GM12878 (cell line): ENCODE measurements around the gene MCF2L2. TPM values are rescaled to one million over a fixed set of nuclear protein-coding genes. Genes with fewer than 3 reads are reported as not detected.

Source experiments
- ATAC-seq: fragments of 200-7000 bp; cut with Tn5 transposase; 3 replicates; pipeline ENCODE4 v1.9.1; 2020; ENCODE audit warnings: mild to moderate bottlenecking, moderate library complexity
- BruUV-seq: library from RNA; stranded (reverse); fragments of 400-500 nt; replicated peaks from 2 replicates; lab custom pipeline; 2021; lab: Mats Ljungman, UMichigan
- CTCF ChIA-PET: fragments of 300-600 bp; sonication (Branson Sonifier 250); formaldehyde crosslinking; extraction: SDS; loops from one replicate; lab custom pipeline; 2021; ENCODE audit warnings: inconsistent platforms; lab: Yijun Ruan, JAX
- POLR2A ChIA-PET: fragments of 350-600 bp; formaldehyde crosslinking; extraction: SDS; loops from one replicate; lab custom pipeline; 2021; ENCODE audit warnings: inconsistent platforms; lab: Charles Lee
- RAD21 ChIA-PET: fragments of 300-600 bp; sonication (Branson Sonifier 250); formaldehyde crosslinking; loops from one replicate; lab custom pipeline; 2023; ENCODE audit warnings: antibody characterized with exemption; ENCODE audit not compliant: unreplicated experiment; lab: Charles Lee
- SMC1A ChIA-PET: fragments of 300-600 bp; sonication (Branson Sonifier 250); formaldehyde crosslinking; loops from one replicate; lab custom pipeline; 2023; ENCODE audit not compliant: unreplicated experiment, uncharacterized antibody; lab: Charles Lee
- DNase-seq: peaks from one replicate; pipeline ENCODE4 v3.0.0-alpha.2; 2011; ENCODE audit warnings: low read depth, low spot score
- FAIRE-seq: peaks from 3 replicates; lab custom pipeline; 2011; peaks lifted over from hg19 to GRCh38; lab: Jason Lieb, UNC
- H2AFZ ChIP-seq: 2 replicates; pipeline ENCODE4 v1.6.0; 2011; ENCODE audit warnings: low read depth, low read length, control low read depth; ENCODE audit not compliant: control insufficient read depth
- H3K27ac ChIP-seq: 2 replicates; pipeline ENCODE4 v1.5.1; 2011; ENCODE audit warnings: control low read depth; ENCODE audit not compliant: control insufficient read depth, insufficient read depth
- H3K27me3 ChIP-seq, 2 experiments: replicated peaks in 1 of 2; 2 replicates each; pipeline versions ENCODE4 v1.6.0 to v1.6.1; 2011; ENCODE audit warnings: low read length in 1 of 2; ENCODE audit not compliant: control insufficient read depth in 2 of 2, insufficient read depth in 2 of 2
- H3K36me3 ChIP-seq, 2 experiments: 2 replicates each; pipeline ENCODE4 v1.5.1; 2011; ENCODE audit warnings: low read length in 1 of 2; ENCODE audit not compliant: control insufficient read depth in 2 of 2, insufficient read depth in 2 of 2
- H3K4me1 ChIP-seq: 2 replicates; pipeline ENCODE4 v1.6.1; 2011; ENCODE audit warnings: mild to moderate bottlenecking, low read length, moderate library complexity, mixed read lengths; ENCODE audit not compliant: control insufficient read depth, insufficient read depth
- H3K4me2 ChIP-seq: 2 replicates; pipeline ENCODE4 v1.6.0; 2011; ENCODE audit warnings: control low read depth; ENCODE audit not compliant: control insufficient read depth, insufficient read depth
- H3K4me3 ChIP-seq: fragments of 200-600 bp; sonication (generic); 2 replicates; pipeline ENCODE4 v1.5.1; 2016
- H3K79me2 ChIP-seq: 2 replicates; pipeline ENCODE4 v1.6.0; 2011; ENCODE audit warnings: low read length; ENCODE audit not compliant: control insufficient read depth, insufficient read depth
- H3K9ac ChIP-seq: 2 replicates; pipeline ENCODE4 v1.8.0; 2011; ENCODE audit warnings: low read length, control low read depth, mixed read lengths; ENCODE audit not compliant: control insufficient read depth, insufficient read depth
- H3K9me3 ChIP-seq: replicated peaks from 3 replicates; pipeline ENCODE4 v1.5.1; 2011; ENCODE audit warnings: mild to moderate bottlenecking, low read length; ENCODE audit not compliant: control insufficient read depth, insufficient read depth
- H4K20me1 ChIP-seq: 2 replicates; pipeline ENCODE4 v1.6.0; 2011; ENCODE audit not compliant: control insufficient read depth, insufficient read depth
- ASH2L ChIP-seq: fragments of 300-600, 200-600 bp; sonication (generic); IDR thresholded peaks from 2 replicates; pipeline ENCODE4 v1.6.1; 2017; ENCODE audit warnings: low read depth, mild to moderate bottlenecking, borderline replicate concordance
- BACH1 ChIP-seq: fragments of 450-650 bp; IDR thresholded peaks from 2 replicates; pipeline ENCODE4 v1.6.1; 2017; ENCODE audit warnings: mild to moderate bottlenecking, borderline replicate concordance
- CBX5 ChIP-seq: sonication (generic); IDR thresholded peaks from 2 replicates; pipeline ENCODE4 v1.6.1; 2016; ENCODE audit warnings: low read depth, moderate library complexity, mild to moderate bottlenecking, inconsistent platforms
- ETV6 ChIP-seq, 2 experiments: fragments of 450-650 bp in 1 of 2; IDR thresholded peaks in 1 of 2; conservative IDR thresholded peaks in 1 of 2; 2 replicates each; pipeline ENCODE4 v1.6.1; 2014; ENCODE audit warnings: antibody characterized with exemption in 1 of 2, borderline replicate concordance in 1 of 2, low read depth in 1 of 2, mild to moderate bottlenecking in 1 of 2, moderate library complexity in 1 of 2
- JUNB ChIP-seq: IDR thresholded peaks from 2 replicates; pipeline ENCODE4 v1.6.1; 2016; ENCODE audit warnings: antibody characterized with exemption, mild to moderate bottlenecking
- NBN ChIP-seq: fragments of 450-650 bp; IDR thresholded peaks from 2 replicates; pipeline ENCODE4 v1.6.1; 2016
- NKRF ChIP-seq: fragments of 450-650 bp; conservative IDR thresholded peaks from 2 replicates; pipeline ENCODE4 v1.6.1; 2017; ENCODE audit warnings: mild to moderate bottlenecking, moderate library complexity
- PBX3 ChIP-seq: IDR thresholded peaks from 2 replicates; pipeline ENCODE4 v1.6.1; 2011; ENCODE audit warnings: mild to moderate bottlenecking, low read depth, low read length, moderate library complexity; ENCODE audit not compliant: insufficient replicate concordance
- RAD51 ChIP-seq: fragments of 450-650 bp; IDR thresholded peaks from 2 replicates; pipeline ENCODE4 v1.6.1; 2016; ENCODE audit warnings: moderate library complexity, mild to moderate bottlenecking, inconsistent platforms
- SP1 ChIP-seq: IDR thresholded peaks from one replicate; pipeline ENCODE4 v1.6.1; 2011; ENCODE audit warnings: low read depth, low read length
- SPI1 ChIP-seq: IDR thresholded peaks from 2 replicates; pipeline ENCODE4 v1.6.1; 2011; ENCODE audit warnings: low read depth, mild to moderate bottlenecking, low read length, moderate library complexity, borderline replicate concordance; ENCODE audit not compliant: insufficient read depth
- TBL1XR1 ChIP-seq: IDR thresholded peaks from 2 replicates; pipeline ENCODE4 v1.6.1; 2012; ENCODE audit warnings: low read depth, low read length, improper control_type of control experiment
- TCF12 ChIP-seq: IDR thresholded peaks from 2 replicates; pipeline ENCODE4 v1.6.1; 2011; ENCODE audit warnings: low read depth, mild to moderate bottlenecking, low read length
- ZBTB33 ChIP-seq: fragments of 450-650 bp; IDR thresholded peaks from 2 replicates; pipeline ENCODE4 v1.6.1; 2017; ENCODE audit warnings: mild to moderate bottlenecking
- ZBTB4 ChIP-seq: fragments of 450-650 bp; formaldehyde crosslinking; IDR thresholded peaks from 2 replicates; pipeline ENCODE4 v1.4.0; 2022; ENCODE audit warnings: mild to moderate bottlenecking, moderate library complexity
- WGBS: methylation state at CpG from one replicate; pipeline ENCODE4 v1.1.6; 2016; ENCODE audit warnings: low lambda C conversion rate; ENCODE audit not compliant: insufficient replicate concordance, insufficient coverage; ENCODE audit errors: missing lambda C conversion rate; 5-methylcytosine and 5-hydroxymethylcytosine counted together
- in situ Hi-C: fragments of 300-500 bp; cut with MboI; formaldehyde crosslinking; loops from 9 replicates; pipeline ENCODE4 v1.14.3; 2018; ENCODE audit warnings: mixed read lengths
- intact Hi-C: fragments of 100-400 bp; cut with micrococcal nuclease; formaldehyde crosslinking; loops from one replicate; pipeline ENCODE4 v1.14.2; 2022; ENCODE audit not compliant: unreplicated experiment
- polyA plus RNA-seq, 11 experiments: library from polyadenylated mRNA; depleted of rRNA in 4 of 11; unstranded in 6 of 11; stranded (reverse) in 5 of 11; fragments of >200 nt; fragmentation: Nextera tagmentation in 4 of 11; fragmentation: Illumina TruSeq in 1 of 11; extraction: Ambion mirVana in 4 of 11; extraction: Trizol in 1 of 11; gene quantifications; 1 replicate in 1 of 11; 2 replicates in 10 of 11; pipeline versions ENCODE4 v1.2.1 to v1.2.3, GENCODE V29; 2011 to 2016; ENCODE audit warnings: inconsistent platforms in 2 of 11, missing spikeins in 2 of 11, low read depth in 1 of 11
- total RNA-seq, 4 experiments: library from RNA; depleted of rRNA in 3 of 4; stranded (reverse); fragments of >200 nt in 3 of 4; fragmentation: Illumina TruSeq in 1 of 4; extraction: Trizol in 1 of 4; gene quantifications; 2 replicates each; pipeline versions ENCODE4 v1.2.1 to v1.2.3, GENCODE V29; 2013 to 2021

MCF2L2 gene
- total and polyA plus RNA-seq, 10 of the 15 experiments (the other 5 are each of a cell fraction or from before 2014, with no cell fraction given), result 0.37 to 2.8 (median 1.4) TPM

- intact Hi-C loops, result loop anchor here (1.0 to 2.0 kb wide), 2 partner anchors 26 to 35 kb away; no protein-coding TSS in a partner anchor
- Histone ChIP-seq H3K79me2 (peaks cover 44% of the 10 kb centered on the region), H3K4me1 (peaks cover 43% of the 10 kb centered on the region), H3K27ac (peak overlapping the region; percentile 91), H3K4me2 (peak overlapping the region; percentile 93), H3K27me3 (no peaks in the 10 kb centered on the region), H3K4me3 (peak overlapping the region; percentile 84), H4K20me1 (no peaks in the 10 kb centered on the region), H3K36me3 (peaks cover 0 to 9% of the 10 kb centered on the region in 2 experiments; a peak in 2 of 4 replicates), H3K9ac (peak overlapping the region; percentile 60), H2AFZ (no peak overlapping the region), H3K9me3 (peaks cover 7% of the 10 kb centered on the region)
- WGBS, result 4% methylated on average over 3 of the region's 3 CpGs
- in situ Hi-C loops, result no loop called here
- POLR2A ChIA-PET, result interaction anchor here (0.7 to 1.9 kb wide), 2 partner anchors 15 to 399 kb away, joined by 5 read pairs; no protein-coding TSS in a partner anchor
- RAD21 ChIA-PET, result interaction anchor here (1.2 to 4.7 kb wide), 6 partner anchors 27 to 223 kb away, joined by 3 to 30 read pairs (median 6); no protein-coding TSS in a partner anchor
- ATAC-seq (peak; percentile 71), DNase-seq (peak; percentile 97), FAIRE-seq (peak; percentile 98)
- no TSS peak for BruUV-seq
- CTCF ChIA-PET, result interaction anchor here (0.6 to 8.0 kb wide), 6 partner anchors 13 to 127 kb away, joined by 3 to 82 read pairs (median 4); no protein-coding TSS in a partner anchor
- SMC1A ChIA-PET, result interaction anchor here (1.0 to 6.2 kb wide), 7 partner anchors 13 to 223 kb away, joined by 3 to 29 read pairs (median 6); no protein-coding TSS in a partner anchor
- no peak for TF ChIP-seq ZBTB4
- TF ChIP-seq ZBTB33, result no peak
- TF ChIP-seq BACH1, result peak; percentile 91; the same call in 1 of the 2 replicates
- no peak for TF ChIP-seq RAD51
- peak; percentile 38; the same call in 1 of the 2 replicates for TF ChIP-seq SPI1
- TF ChIP-seq TBL1XR1, result 0 out of 2 replicates have a peak, but pooled peaks have one; percentile 55
- TF ChIP-seq PBX3, result no peak
- TF ChIP-seq CBX5, result peak; percentile 63; the same call in 1 of the 2 replicates
- TF ChIP-seq SP1, result peak; percentile 37
- peak; percentile 94 for TF ChIP-seq NBN
- TF ChIP-seq JUNB, result peak; percentile 85
- peak in 1 of 2 experiments; percentile 62; a peak in 2 of 4 replicates for TF ChIP-seq ETV6 (conservative IDR thresholded peaks at IDR 0.05 in 1 of 2, IDR thresholded peaks at IDR 0.05 in 1 of 2; ENCODE audit: borderline replicate concordance in 1 of 2, low read depth in 1 of 2)
- no peak for TF ChIP-seq NKRF
- no peak for TF ChIP-seq ASH2L
- TF ChIP-seq TCF12, result peak; percentile 91
These were observed 269.8 kb downstream of the MCF2L2 start for GRCh38 chr3:183158551-183159006.
